Measurements from ENCODE around the gene ARF6.
"Not testable (repeated sequence)": the region's sequence is repeated elsewhere in the genome, so short reads cannot be mapped to it uniquely, and the experiment has no call there.

The ARF6 gene

DNA sequence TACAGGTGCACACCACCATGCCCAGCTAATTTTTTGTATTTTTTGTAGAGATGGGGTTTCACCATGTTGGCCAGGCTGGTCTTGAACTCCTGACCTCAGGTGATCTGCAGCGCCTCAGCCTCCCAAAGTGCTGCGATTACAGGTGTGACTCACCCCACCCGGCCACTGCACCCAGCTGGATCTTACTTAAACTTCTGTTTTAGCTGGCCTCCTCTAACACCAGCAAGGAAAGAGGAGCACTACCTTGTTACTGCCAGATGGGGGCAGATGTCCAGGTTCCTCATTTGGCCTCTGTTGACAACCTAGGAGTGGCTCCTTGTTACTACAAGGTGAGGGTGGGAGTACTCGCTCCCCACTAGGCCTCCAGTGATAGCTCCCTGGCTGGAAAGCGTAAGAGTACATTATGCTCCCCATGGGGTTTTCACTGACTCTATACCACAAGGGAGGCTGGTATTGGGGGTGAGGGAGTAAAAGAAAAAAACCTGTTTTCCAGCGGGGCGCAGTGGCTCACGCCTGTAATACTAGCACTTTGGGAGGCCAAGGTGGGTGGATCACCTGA lies 13.2 kb upstream of the ARF6 start:
- peak; percentile 55 for DNase-seq

DNA sequence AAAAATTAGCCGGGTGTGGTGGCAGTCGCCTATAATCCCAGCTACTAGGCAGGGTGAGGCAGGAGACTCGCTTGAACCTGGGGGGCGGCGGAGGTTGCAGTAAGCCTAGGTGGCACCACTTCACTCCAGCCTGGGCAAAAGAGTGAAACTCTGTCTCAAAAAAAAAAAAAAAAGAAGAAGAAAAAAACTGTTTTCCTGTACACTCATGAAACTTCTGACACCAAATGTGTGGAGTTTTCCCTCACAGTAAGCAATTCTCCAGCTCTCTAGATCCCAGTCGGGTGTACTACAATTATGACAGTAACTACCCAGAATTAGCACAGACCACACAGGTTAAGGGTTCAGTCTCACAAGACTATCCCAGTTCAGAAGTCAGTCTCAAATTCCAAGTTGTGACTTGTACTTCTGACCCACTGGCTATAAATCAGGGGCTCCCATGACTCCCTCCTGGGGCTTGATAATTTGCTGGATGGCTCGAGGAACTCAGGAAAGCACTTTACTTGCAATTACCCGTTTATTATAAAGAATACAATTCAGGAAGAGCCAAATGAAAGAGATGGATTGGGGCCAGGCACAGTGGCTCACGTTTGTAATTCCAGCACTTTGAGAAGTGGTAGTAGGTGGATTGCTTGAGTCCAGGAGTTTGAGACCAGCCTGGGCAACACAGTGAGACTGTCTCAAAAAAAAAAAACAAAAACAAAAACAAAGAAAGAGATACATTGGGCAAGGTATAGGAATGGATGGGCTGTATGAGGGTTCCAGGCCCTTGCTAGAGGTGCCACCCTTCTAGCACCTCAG lies 12.4 kb upstream of the ARF6 start:
- DNase-seq, result no peak

DNA sequence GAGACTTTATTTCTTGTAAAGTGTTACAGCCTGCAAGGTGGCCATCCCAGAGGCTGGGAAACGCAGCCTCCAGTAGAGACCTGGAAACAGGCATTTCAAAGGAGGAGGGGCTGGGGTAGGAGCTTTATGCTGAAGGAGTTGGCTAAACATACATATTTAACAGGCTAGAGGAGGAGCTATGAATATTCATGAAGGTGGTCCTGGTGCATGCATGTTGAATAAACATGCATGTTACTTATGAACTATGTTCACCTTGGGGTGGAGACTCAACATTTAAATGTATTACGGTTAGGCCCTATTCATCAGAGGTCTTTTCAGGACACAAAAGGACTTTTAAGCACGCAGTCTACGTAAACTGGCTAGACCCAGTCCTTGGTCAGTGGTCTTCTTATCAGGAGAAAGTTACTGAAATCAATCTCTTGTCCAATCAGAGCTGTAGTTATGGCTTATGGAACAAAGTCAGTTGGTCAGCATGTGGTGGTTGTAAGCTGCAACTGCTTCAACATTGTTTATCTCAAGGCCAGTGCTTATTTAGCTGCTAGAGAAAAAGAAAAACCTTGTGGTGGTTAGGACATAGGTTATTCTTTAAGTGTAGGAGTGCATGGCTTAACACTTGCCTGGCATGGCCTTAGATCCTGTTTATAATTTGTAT lies 11.4 kb upstream of the ARF6 start:
- no peak for DNase-seq

DNA sequence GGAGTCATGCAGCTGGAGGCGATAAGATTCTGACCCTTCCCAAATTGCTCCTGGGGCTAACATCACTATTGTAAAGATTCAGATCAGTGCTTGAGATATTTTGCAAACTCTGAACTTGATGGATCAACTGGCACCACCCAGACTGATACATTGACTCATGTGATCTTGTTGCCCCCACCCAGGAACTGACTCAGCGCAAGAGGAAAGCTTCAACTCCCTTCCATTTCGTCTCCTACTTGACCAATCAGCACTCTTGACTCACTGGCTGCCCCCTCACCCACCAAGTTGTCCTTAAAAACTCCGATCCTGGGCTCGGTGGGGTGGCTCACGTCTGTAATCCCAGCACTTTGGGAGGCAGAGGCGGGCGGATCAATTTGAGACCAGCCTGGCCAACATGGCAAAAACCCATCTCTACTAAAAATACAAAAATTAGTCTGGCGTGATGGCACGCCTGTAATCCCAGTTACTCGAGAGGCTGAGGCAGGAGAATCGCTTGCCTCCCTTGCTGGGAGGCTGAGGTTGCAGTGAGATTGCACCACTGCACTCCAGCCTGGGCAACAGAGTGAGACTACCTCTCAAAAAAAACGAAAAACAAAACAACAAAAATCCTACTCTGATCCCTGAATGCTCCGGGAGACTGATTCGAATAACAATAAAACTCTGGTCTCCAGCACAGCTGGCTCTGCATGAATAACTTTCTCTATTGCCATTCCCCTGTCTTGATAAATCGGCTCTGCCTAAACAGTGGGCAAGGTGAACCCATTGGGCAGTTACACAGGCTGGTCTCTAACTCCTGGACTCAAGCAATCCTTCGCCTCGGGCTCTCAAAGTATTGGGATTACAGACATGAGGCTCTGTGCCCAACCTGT lies 9.8 kb upstream of the ARF6 start:
- DNase-seq, result no peak

DNA sequence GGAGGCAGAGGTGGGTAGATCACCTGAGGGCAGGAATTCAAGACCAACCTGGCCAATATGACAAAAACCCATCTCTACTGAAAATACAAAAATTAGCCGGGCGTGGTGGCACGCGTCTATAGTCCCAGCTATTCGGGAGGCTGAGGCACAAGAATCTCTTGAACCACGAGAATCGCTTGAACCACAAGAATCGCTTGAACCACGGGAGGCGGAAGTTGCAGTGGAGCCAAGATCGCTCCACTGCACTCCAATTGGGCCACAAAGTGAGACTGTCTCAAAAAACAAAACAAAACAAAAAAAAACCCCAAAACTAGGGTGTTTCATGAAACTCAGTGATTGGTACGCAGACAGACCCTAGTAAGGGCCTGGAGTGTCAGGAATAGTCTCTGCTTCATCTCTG lies 6.4 kb upstream of the ARF6 start:
- no peak for DNase-seq

DNA sequence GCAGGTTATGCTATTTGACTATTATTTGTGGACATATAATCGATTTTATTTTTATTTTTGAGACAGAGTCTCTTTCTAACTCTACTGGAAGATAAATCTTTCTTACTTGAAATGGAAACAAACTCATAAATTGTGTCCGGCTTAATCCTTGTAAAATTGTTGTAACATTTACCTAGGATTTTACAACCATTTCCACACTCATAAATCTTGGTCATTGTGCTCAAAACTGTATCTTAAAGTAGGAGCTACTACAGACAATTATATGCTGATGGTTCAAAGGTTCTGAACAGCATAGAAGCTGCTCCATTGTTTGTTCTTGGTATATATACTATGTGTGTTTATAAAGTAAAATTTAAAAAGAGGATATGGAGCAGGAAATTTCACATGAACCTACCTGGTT lies 4.6 kb upstream of the ARF6 start:
- DNase-seq, result no peak

DNA sequence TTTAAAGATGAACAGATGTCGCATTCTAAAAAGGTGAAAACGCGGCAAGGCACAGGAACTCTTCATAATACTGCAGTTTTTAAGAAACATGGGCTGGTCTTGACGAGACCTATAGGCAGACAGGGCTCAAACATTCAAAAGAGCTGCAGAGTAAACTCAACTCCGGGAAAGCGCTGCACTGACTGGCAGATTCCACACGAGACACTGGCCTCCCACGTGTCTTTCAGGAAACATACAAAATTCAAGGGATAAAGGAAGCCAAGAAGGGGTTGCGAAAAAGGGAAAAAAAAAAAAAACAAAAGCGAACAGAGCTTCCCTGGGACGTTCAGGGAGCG lies 614 bp upstream of the ARF6 start:
- DNase-seq, result no peak

DNA sequence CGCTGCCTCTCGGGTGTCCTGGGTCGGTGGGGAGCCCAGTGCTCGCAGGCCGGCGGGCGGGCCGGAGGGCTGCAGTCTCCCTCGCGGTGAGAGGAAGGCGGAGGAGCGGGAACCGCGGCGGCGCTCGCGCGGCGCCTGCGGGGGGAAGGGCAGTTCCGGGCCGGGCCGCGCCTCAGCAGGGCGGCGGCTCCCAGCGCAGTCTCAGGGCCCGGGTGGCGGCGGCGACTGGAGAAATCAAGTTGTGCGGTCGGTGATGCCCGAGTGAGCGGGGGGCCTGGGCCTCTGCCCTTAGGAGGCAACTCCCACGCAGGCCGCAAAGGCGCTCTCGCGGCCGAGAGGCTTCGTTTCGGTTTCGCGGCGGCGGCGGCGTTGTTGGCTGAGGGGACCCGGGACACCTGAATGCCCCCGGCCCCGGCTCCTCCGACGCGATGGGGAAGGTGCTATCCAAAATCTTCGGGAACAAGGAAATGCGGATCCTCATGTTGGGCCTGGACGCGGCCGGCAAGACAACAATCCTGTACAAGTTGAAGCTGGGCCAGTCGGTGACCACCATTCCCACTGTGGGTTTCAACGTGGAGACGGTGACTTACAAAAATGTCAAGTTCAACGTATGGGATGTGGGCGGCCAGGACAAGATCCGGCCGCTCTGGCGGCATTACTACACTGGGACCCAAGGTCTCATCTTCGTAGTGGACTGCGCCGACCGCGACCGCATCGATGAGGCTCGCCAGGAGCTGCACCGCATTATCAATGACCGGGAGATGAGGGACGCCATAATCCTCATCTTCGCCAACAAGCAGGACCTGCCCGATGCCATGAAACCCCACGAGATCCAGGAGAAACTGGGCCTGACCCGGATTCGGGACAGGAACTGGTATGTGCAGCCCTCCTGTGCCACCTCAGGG lies 679 bp downstream of the ARF6 start:
- DNase-seq, result no peak

DNA sequence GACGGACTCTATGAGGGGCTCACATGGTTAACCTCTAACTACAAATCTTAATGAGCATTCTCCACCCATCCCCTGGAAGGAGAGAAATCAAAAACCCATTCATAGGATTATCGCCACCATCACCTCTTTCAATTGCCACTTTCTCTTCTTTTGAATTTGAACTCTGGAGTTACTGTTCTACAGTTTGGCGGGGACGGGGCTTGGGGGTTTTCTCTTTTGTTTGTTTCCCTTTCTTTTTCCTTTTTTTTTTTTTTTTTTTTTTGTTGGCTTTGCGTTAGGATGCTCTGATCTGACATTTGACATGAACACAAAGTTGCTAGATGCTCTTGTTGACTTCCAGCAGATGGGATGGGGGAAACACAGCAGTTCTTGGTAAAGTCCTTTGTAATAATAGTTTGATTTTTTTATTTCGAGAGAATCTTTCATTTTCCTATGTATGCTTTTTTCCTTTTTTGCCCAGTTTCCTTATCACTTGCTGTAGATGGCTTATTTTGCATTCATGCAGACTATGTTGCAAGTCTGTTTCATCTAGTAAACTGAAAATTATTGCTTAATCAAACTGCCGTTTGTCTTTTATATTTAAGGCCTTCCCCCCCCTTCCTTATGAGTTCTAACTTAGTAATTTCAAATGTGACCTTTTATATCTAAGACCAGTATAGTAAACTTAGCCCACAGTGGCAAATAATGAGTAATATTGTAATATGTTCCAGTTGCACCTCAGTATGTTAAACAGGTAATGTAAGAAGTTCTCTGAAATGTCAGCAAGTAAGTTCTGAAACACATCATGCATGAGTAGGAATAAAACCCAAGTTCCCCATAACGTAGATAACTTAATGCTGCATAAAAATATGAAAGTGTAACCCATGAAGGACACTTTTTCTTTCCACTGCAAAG lies 1.6 kb downstream of the ARF6 start:
- not testable (repeated sequence) for DNase-seq

DNA sequence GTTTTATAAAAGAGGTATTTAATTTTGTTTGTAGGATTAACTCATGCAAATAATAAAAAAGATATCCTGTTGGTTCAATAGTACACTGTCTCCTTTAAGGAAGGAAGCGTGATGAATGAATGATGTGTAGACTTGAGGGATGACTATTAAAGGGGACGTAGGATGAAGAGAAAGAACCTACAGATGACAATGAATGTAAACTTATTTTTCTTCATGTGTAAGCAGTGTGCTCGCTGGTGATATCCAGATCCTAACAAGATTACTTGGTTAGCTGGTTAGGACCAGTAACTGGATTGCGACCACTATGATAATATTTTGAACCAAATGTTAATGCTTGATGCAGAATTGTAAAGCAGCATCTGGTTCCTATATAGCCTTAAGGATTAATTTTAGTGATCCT lies 2.6 kb downstream of the ARF6 start:
- no peak for DNase-seq

DNA sequence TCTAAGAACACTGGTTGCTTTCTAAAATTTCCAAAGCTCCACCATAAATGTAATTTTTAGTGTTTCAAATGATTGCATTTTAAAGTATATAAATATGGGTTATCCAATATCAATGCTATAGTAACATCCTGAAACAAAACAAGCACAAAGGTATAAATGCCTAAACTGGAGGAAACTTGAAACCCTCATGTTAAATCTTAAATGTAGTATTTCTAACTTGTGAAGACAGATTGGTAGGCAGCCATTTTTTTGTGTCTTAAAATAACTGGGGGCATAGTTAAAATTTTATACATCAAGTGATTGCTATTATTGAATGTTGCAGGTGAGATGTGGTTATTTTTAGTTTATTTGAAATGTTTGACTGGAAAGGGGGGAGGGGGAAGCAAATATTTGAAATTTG lies 3.4 kb downstream of the ARF6 start:
- not testable (repeated sequence) for DNase-seq

DNA sequence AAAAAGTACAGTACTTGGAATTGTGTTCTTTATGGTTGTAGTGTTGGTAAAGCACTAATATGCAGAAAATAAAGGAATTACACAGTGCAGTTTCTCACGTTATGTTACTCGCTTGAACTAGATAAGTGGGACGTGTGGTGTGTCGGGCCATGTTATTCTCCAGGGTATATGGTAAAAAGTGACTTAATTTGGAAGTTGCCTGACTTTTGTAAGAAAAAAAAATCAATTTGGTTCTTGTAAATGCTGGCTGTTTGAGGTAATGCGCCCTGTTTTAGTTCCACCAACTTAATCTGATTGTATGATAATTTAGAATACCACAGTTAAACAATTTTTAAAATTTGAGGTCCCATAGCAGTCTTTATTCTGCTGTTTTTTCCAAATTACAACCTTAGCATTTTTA lies 4.1 kb downstream of the ARF6 start:
- no peak for DNase-seq

DNA sequence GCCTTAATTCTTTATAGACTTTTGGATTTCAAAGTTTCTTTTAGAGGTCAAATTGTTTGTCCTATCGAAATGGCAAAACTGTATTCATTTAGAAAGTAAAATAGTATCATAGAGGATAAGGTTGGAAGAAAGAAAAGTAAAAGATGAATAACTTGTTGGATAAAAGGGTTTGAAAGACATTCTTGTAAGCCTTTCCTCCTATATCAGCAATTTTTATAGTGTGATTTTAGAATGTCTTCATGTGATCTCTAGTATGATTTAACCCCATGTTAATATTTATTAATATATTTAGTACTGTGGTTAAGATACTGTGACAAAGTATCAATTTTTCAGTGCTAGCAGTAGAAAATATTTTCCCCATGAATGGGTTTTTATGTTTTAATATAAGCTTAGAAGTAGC lies 4.5 kb downstream of the ARF6 start:
- DNase-seq, result no peak

DNA sequence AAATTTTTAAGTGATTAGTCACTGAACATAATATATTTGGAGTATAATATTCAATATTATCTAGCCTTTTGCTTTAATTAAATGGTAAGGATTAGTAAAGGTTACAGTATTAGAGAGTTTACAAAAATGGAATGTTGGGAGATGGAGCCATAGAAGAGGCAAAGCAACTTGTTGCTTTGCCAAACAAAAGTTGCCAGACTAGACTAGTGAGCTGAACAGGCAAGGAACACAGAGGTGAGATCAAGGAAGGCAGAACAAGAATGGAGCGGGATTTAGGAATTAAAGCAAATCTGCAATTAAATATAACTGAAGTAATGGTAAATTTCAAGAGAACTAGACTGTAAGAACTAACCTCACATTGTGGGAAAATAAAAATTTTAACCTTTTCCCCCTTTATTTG lies 5.1 kb downstream of the ARF6 start:
- no peak for DNase-seq

DNA sequence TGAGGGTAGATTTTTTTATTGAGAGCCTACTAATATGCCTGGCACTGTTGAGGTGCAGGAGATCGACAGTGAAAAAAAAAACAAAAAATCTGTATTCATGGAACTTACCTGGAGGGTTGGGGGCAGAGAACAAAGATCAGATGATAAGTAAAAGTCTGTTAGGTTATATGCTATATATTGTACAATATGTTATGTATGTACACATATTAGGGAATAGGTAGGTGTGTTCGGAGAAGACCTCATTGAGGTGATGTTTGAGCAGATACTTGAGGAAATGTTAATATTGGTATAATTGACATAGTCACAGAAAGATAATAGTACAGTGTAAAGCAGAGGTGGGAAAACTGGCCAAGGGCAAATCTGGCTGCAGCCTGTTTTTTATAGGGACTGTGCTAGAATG lies 5.6 kb downstream of the ARF6 start:
- no peak for DNase-seq

DNA sequence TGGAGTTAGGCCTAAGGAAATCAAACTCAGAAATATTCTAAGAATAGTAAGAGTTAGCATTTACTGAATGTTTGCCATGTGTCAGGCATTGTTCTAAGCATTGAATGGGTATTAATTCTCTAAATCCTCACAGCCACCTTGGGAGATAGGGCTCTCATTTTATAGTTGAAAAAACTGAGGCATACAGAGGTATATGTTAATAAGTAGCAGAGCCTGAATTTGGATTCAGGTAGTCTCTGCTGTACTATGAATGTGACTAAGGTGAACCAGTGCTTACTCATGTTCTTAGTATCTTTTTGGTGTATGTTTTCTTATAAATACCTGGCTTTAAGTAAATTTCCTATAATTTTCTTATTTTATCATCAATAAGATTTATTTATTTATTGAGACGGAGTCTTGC lies 8.1 kb downstream of the ARF6 start:
- no peak for DNase-seq

DNA sequence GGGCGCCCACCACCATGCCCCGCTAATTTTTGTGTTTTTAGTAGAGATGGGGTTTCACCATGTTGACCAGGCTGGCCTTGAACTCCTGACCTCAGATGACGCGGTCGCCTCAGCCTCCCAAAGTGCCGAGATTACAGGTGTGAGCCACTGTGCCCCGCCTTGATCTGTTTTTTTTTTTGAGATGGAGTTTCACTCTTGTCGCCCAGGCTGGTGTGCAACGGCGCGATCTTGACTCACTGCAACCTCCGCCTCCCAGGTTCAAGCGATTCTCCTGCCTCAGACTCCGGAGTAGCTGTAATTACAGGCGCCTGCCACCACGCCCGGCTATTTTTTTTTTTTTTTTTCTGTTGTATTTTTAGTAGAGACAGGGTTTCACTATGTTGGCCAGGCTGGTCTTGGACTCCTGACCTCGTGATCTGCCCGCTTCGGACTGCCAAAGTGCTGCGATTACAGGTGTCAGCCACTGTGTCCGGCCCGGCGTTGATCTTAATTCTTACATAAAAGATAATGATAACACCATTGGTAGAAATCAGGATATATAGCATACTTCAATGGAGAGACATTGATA lies 9.9 kb downstream of the ARF6 start:
- not testable (repeated sequence) for DNase-seq

DNA sequence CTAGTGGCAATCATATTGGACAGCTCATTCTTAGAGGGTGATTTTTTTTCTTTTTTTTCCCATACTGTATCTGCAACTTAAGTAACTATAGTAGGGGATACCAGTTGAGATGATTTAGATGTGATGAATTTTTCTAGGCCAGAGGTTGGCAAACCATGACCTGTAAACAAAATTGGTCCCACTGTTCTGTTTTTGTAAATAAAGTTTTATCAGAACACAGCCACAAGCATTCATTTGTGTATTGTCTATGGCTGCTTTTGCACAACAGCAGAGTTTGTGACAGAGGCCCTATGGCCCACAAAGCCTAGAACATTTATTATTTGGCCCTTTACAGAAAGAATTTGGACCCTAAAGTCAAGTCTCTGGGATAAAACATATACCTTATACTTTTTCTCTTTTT lies 11.4 kb downstream of the ARF6 start:
- DNase-seq, result no peak

DNA sequence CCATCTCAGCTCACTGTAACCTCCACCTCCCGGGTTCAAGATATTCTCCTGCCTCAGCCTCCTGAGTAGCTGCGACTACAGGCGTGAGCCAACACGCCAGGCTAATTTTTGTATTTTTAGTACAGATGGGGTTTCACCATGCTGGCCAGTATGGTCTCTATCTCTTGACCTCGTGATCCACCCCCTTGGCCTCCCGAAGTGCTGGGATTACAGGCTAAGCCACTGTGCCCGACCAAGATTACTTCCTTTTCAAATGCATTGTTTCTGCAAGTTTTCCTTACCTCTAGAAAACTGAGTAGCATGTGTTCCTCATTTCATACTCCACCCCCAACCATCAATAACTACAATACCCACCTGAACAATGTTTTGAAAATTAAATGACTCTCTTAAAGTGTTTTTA lies 13.1 kb downstream of the ARF6 start:
- no peak for DNase-seq

DNA sequence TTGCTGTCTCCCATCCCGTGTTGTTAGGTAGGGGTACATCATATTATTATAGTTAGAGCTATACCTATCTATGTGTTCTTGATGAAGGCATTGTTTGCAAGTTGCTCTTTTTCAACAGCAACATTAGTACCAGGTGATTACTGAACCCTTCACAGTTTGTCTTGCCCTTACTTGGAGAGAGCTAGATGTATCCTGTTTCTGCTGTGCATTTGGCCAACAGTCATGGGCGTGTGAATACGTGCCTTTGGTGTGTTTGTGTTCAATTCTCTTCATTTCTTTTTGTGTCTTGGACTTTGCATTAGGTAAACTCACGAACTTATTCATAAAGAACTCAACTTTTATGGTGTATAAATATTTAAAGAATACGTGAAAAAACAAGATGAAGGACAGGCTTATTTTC lies 14.3 kb downstream of the ARF6 start:
- no peak for DNase-seq

DNA sequence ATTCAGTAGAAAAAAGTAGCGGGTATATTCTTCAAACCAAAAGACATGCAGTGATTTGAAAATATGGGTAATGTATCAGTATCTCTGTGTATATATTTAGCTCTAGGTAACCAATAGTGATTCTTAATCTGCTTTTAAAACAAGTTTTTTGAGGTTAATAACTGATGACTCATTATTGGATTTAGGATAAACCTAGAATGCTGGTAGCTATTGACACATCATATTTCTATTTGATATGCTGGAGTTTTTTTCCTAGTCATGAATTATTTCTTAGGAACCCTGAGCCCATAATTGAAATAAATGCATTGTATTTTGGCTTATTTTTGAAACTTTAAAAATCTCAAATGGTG lies 15.5 kb downstream of the ARF6 start:
- DNase-seq, result no peak

Data from NCI-H1436 treated with DMSO at 0.1 percent for 48 hours (cell line).